22Rv1 (cell line): Measurements from ENCODE around the gene HPCA.

Experiments used
- ZFX ChIP-seq: fragments of 450-650 bp; IDR thresholded peaks from 2 replicates; pipeline ENCODE4 v1.6.1; 2017; ENCODE audit warnings: antibody characterized with exemption, borderline replicate concordance
- TF ChIP-seq, protein P1 (sequence below): fragments of 450-650 bp; IDR thresholded peaks from 2 replicates; pipeline ENCODE4 v1.5.1; 2017; ENCODE audit warnings: mild to moderate bottlenecking

DNA sequence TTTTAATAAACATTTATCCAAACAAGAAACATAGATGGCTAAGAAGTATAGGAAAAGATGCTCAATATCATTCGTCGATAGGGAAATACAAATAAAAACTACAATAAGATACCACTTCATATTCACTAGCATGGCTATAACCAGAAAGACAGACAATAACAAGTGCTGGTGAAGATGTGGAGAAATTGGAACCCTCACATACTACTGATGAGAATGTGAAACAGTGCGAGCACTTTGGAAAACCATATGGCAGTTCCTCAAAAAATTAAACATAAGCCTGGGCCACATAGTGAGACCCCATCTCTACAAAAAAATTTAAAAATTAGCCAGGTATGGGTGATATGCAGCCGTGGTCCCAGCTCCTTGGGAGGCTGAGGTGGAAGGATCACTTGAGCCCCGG is 24.0 kb downstream of the HPCA start:
- TF ChIP-seq, protein P1, sequence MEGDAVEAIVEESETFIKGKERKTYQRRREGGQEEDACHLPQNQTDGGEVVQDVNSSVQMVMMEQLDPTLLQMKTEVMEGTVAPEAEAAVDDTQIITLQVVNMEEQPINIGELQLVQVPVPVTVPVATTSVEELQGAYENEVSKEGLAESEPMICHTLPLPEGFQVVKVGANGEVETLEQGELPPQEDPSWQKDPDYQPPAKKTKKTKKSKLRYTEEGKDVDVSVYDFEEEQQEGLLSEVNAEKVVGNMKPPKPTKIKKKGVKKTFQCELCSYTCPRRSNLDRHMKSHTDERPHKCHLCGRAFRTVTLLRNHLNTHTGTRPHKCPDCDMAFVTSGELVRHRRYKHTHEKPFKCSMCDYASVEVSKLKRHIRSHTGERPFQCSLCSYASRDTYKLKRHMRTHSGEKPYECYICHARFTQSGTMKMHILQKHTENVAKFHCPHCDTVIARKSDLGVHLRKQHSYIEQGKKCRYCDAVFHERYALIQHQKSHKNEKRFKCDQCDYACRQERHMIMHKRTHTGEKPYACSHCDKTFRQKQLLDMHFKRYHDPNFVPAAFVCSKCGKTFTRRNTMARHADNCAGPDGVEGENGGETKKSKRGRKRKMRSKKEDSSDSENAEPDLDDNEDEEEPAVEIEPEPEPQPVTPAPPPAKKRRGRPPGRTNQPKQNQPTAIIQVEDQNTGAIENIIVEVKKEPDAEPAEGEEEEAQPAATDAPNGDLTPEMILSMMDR = no peak
- no peak for TF ChIP-seq ZFX
